Measurements from ENCODE around the gene TINAG. TPM values are rescaled to one million over a fixed set of nuclear protein-coding genes. Genes with fewer than 3 reads are reported as not detected.

Gene TINAG
- total RNA-seq, 1 donor from 2014 or later, result not detected

DNA sequence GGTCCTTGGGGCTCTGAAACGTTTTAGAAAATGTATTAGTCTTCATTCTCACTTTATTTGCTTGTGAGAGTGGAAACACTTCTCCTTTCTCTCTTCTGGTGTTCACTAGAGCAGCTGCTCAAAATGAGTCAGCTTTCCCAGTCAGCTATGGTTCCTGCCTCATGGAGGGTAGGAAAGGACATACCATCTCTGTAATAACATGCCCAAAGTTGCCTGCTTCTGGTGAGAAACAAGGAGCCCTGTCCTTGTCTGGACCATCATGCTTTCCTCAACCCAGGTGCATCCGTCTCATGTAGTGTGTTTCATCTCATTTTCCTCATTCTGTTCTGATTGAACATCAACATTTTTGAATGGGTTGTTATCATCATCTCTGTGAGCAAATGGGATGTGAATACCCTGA, 17.1 kb upstream of the TINAG start:
- Mint-ChIP-seq H3K36me3 (ENCODE audit: unreplicated experiment) (no peaks in the 10 kb centered on the region), H3K27ac (ENCODE audit: unreplicated experiment) (no peak overlapping the region), H3K4me1 (ENCODE audit: low read depth, unreplicated experiment) (no peaks in the 10 kb centered on the region), H3K4me3 (ENCODE audit: unreplicated experiment) (no peak overlapping the region), H3K9me3 (ENCODE audit: unreplicated experiment) (peaks cover 1% of the 10 kb centered on the region), H3K27me3 (ENCODE audit: unreplicated experiment) (peaks cover 4% of the 10 kb centered on the region)
- DNase-seq, result no peak
- TF ChIP-seq, protein P1, sequence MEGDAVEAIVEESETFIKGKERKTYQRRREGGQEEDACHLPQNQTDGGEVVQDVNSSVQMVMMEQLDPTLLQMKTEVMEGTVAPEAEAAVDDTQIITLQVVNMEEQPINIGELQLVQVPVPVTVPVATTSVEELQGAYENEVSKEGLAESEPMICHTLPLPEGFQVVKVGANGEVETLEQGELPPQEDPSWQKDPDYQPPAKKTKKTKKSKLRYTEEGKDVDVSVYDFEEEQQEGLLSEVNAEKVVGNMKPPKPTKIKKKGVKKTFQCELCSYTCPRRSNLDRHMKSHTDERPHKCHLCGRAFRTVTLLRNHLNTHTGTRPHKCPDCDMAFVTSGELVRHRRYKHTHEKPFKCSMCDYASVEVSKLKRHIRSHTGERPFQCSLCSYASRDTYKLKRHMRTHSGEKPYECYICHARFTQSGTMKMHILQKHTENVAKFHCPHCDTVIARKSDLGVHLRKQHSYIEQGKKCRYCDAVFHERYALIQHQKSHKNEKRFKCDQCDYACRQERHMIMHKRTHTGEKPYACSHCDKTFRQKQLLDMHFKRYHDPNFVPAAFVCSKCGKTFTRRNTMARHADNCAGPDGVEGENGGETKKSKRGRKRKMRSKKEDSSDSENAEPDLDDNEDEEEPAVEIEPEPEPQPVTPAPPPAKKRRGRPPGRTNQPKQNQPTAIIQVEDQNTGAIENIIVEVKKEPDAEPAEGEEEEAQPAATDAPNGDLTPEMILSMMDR (IDR thresholded peaks at IDR 0.05; ENCODE audit: partially characterized antibody, unreplicated experiment), result no peak

DNA sequence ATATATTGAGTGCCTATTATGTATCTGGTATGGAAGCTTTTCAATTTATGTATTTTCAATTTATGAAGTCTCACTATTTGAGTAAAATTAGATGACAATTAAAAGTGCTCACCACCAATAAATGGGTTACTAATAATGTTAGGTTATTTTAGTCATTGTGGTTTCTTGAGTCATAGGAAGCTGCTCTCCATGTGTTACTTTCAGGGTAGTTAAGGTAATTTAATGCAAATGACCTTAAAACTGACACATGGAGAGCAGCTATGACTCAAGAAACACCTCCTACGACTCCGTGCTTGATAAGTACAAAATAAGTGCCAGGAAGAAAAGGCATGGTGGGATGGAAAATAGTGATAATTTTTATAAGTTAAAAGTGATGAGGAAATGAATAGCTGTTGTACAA, 16.5 kb upstream of the TINAG start:
- H3K4me3 Mint-ChIP-seq (ENCODE audit: unreplicated experiment), result no peak overlapping the region
- H3K36me3 Mint-ChIP-seq (ENCODE audit: unreplicated experiment), result no peaks in the 10 kb centered on the region
- no peak overlapping the region for H3K27ac Mint-ChIP-seq (ENCODE audit: unreplicated experiment)
- no peaks in the 10 kb centered on the region for H3K4me1 Mint-ChIP-seq (ENCODE audit: low read depth, unreplicated experiment)
- H3K27me3 Mint-ChIP-seq (ENCODE audit: unreplicated experiment), result peaks cover 5% of the 10 kb centered on the region
- TF ChIP-seq, protein P1 (IDR thresholded peaks at IDR 0.05; ENCODE audit: partially characterized antibody, unreplicated experiment), result no peak
- no peak for DNase-seq
- peaks cover 1% of the 10 kb centered on the region for H3K9me3 Mint-ChIP-seq (ENCODE audit: unreplicated experiment)

DNA sequence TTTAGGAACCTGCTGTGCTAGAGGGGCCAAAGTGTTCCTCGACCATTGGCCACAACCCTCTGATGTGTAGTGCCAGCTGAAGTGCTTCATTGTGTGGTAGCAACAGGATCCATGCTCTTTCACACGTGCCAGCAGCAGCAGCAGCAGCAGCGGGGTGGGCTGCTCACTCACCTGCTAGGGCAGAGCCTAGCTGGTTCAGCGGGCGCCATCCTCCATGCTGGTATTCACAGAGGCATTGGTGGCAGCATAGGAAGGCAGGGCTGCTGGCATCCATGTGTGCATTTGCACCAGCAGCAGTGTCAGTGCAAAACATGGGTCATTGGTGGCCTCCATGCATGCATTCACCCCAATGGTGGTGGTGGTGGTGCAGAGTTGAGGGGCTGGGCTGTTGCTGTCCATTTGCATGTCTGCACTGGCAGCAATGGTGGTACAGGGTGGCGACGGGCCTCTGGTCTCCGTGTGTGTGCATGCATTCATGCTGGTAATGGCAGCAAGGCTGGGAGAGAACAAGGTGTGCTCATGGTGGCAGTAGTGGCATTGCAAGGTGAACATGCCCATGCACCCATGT, 13.2 kb upstream of the TINAG start:
- TF ChIP-seq, protein P1 (IDR thresholded peaks at IDR 0.05; ENCODE audit: partially characterized antibody, unreplicated experiment), result no peak
- Mint-ChIP-seq H3K27ac (ENCODE audit: unreplicated experiment) (no peak overlapping the region), H3K9me3 (ENCODE audit: unreplicated experiment) (peaks cover 1% of the 10 kb centered on the region), H3K36me3 (ENCODE audit: unreplicated experiment) (no peaks in the 10 kb centered on the region), H3K4me3 (ENCODE audit: unreplicated experiment) (no peak overlapping the region), H3K4me1 (ENCODE audit: low read depth, unreplicated experiment) (no peaks in the 10 kb centered on the region), H3K27me3 (ENCODE audit: unreplicated experiment) (peaks cover 5% of the 10 kb centered on the region)
- DNase-seq, result no peak

DNA sequence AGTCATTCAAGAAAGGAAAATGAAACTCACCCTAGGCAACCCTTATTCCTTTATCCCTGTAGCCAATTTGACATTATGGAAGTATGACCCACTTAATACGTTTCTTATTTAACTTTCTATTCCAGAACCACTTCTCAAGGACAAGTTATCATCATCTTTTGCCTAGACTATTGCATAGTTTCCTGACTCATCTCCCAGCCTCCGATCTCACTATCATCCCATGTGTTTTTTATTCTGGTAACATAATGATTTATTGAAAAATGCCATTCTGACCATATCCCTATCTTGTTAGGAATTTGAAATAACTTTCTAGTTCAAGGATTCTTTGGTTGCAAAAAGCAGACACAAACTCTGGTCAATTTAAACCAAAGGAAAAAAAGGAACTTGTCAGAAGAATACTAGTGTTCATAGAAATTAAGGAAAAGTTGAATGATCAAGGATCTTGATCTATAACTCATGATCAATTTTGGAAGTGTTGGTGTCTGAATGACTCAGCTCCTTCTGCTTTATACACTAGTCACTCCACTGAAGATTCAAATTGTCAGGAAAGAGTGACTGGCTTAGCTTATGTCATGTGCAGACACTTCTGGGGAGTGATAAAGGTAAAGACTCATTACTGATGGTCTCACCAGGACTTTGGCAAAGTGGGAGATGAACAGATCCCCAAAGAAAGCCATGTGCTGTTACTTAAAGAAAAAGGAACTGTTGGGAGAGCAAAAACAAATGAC, 8.5 kb upstream of the TINAG start:
- Mint-ChIP-seq H3K9me3 (ENCODE audit: unreplicated experiment) (no peaks in the 10 kb centered on the region), H3K4me1 (ENCODE audit: low read depth, unreplicated experiment) (no peaks in the 10 kb centered on the region)

GRCh38 chr6:54301770-54302169, 6.5 kb upstream of the TINAG start:
- Mint-ChIP-seq H3K4me1 (ENCODE audit: low read depth, unreplicated experiment) (no peaks in the 10 kb centered on the region), H3K36me3 (ENCODE audit: unreplicated experiment) (no peaks in the 10 kb centered on the region), H3K4me3 (ENCODE audit: unreplicated experiment) (no peak overlapping the region), H3K27me3 (ENCODE audit: unreplicated experiment) (no peaks in the 10 kb centered on the region), H3K9me3 (ENCODE audit: unreplicated experiment) (no peaks in the 10 kb centered on the region), H3K27ac (ENCODE audit: unreplicated experiment) (no peak overlapping the region)
- TF ChIP-seq, protein P1 (IDR thresholded peaks at IDR 0.05; ENCODE audit: partially characterized antibody, unreplicated experiment), result no peak
- no peak for DNase-seq

More for the DNA sequence above, 8.5 kb upstream of the TINAG start:
- TF ChIP-seq, protein P1 (IDR thresholded peaks at IDR 0.05; ENCODE audit: partially characterized antibody, unreplicated experiment), result no peak
- DNase-seq, result no peak
- H3K36me3 Mint-ChIP-seq (ENCODE audit: unreplicated experiment), result no peaks in the 10 kb centered on the region
- no peak overlapping the region for H3K27ac Mint-ChIP-seq (ENCODE audit: unreplicated experiment)
- no peak overlapping the region for H3K4me3 Mint-ChIP-seq (ENCODE audit: unreplicated experiment)
- H3K27me3 Mint-ChIP-seq (ENCODE audit: unreplicated experiment), result peaks cover 2% of the 10 kb centered on the region

All from glutamatergic neuron (in vitro differentiated cells).